CD4-positive, alpha-beta T cell treated with Interleukin-2 at 100 ng/mL for 4 hours (primary cell): Measurements from ENCODE around the gene GREB1L.
"Not testable (repeated sequence)": the region's sequence is repeated elsewhere in the genome, so short reads cannot be mapped to it uniquely, and the experiment has no call there.

ENCODE experiments used
- DNase-seq: peaks from one replicate; pipeline ENCODE4 v3.0.0-alpha.2; 2020; ENCODE audit warnings: low spot score

Gene GREB1L

GRCh38 chr18:21306368-21306767, 64.3 kb downstream of the GREB1L start:
- no peak for DNase-seq

- no peak for DNase-seq
Measured at GRCh38 chr18:21307578-21307977, 65.5 kb downstream of the GREB1L start.

- no peak for DNase-seq
Measured at GRCh38 chr18:21309248-21309647, 67.2 kb downstream of the GREB1L start.

- not testable (repeated sequence) for DNase-seq
Measured at GRCh38 chr18:21311980-21312379, 69.9 kb downstream of the GREB1L start.

GRCh38 chr18:21313576-21313975, 71.5 kb downstream of the GREB1L start:
- DNase-seq: no peak

- no peak for DNase-seq
Measured at GRCh38 chr18:21314724-21315123, 72.7 kb downstream of the GREB1L start.

GRCh38 chr18:21315126-21315525, 73.1 kb downstream of the GREB1L start:
- DNase-seq: not testable (repeated sequence)

GRCh38 chr18:21315741-21316197, 73.7 kb downstream of the GREB1L start:
- DNase-seq: no peak

- DNase-seq: no peak
Measured at GRCh38 chr18:21316296-21316695, 74.3 kb downstream of the GREB1L start.

GRCh38 chr18:21321711-21322110, 79.7 kb downstream of the GREB1L start:
- DNase-seq: no peak

GRCh38 chr18:21327101-21327500, 85.1 kb downstream of the GREB1L start:
- no peak for DNase-seq

- no peak for DNase-seq
Measured at GRCh38 chr18:21330122-21330701, 88.2 kb downstream of the GREB1L start.

GRCh38 chr18:21331065-21331464, 89.0 kb downstream of the GREB1L start:
- DNase-seq: no peak

GRCh38 chr18:21335927-21336488, 94.0 kb downstream of the GREB1L start:
- no peak for DNase-seq

GRCh38 chr18:21336846-21337245, 94.8 kb downstream of the GREB1L start:
- DNase-seq: no peak

- no peak for DNase-seq
Measured at GRCh38 chr18:21341141-21341540, 99.1 kb downstream of the GREB1L start.

- DNase-seq: no peak
Measured at GRCh38 chr18:21342372-21342771, 100.3 kb downstream of the GREB1L start.

- no peak for DNase-seq
Measured at GRCh38 chr18:21344860-21345259, 102.8 kb downstream of the GREB1L start.

- no peak for DNase-seq
Measured at GRCh38 chr18:21345840-21346239, 103.8 kb downstream of the GREB1L start.

- DNase-seq: no peak
Measured at GRCh38 chr18:21359746-21360145, 117.7 kb downstream of the GREB1L start.

- no peak for DNase-seq
Measured at GRCh38 chr18:21361307-21361880, 119.4 kb downstream of the GREB1L start.

- DNase-seq: no peak
Measured at GRCh38 chr18:21362831-21363230, 120.8 kb downstream of the GREB1L start.

- no peak for DNase-seq
Measured at GRCh38 chr18:21363348-21363747, 121.3 kb downstream of the GREB1L start.

GRCh38 chr18:21364471-21364870, 122.4 kb downstream of the GREB1L start:
- no peak for DNase-seq
